Myocyte (in vitro differentiated cells): ENCODE measurements around the gene SLC35F3. TPM values are rescaled to one million over a fixed set of nuclear protein-coding genes. Genes with fewer than 3 reads are reported as not detected.
"Not testable (repeated sequence)": the region's sequence is repeated elsewhere in the genome, so short reads cannot be mapped to it uniquely, and the experiment has no call there.

Source experiments
- DNase-seq: peaks from one replicate; pipeline ENCODE4 v3.0.0-alpha.2; 2012; ENCODE audit warnings: low read depth
- polyA plus RNA-seq: library from polyadenylated mRNA; unstranded; fragments of >200 nt; gene quantifications from one replicate; pipeline ENCODE4 v1.2.1, GENCODE V29; 2012; ENCODE audit warnings: missing spikeins
- total RNA-seq: library from RNA; depleted of rRNA; stranded (reverse); fragments of >200 nt; gene quantifications from 2 replicates; pipeline ENCODE4 v1.2.3, GENCODE V29; 2014

SLC35F3 gene
- not detected in 2 replicates for total RNA-seq
- polyA plus RNA-seq, result not detected

- DNase-seq, result no peak
Measured at GRCh38 chr1:233904633-233905415, at the start of gene SLC35F3. Gene SLC35F3 (plus strand): TSS chr1:233904676.

- DNase-seq, result no peak
Measured at GRCh38 chr1:233859446-233859845, 45.0 kb upstream of the SLC35F3 start.

- DNase-seq, result no peak
Measured at GRCh38 chr1:233863901-233864545, 40.5 kb upstream of the SLC35F3 start.

- no peak for DNase-seq
Measured at GRCh38 chr1:233864578-233864977, 39.9 kb upstream of the SLC35F3 start.

- DNase-seq, result no peak
Measured at GRCh38 chr1:233865216-233865615, 39.3 kb upstream of the SLC35F3 start.

GRCh38 chr1:233865902-233866301 is 38.6 kb upstream of the SLC35F3 start:
- DNase-seq, result no peak

GRCh38 chr1:233867028-233867427 is 37.4 kb upstream of the SLC35F3 start:
- no peak for DNase-seq

- DNase-seq, result no peak
Measured at GRCh38 chr1:233868461-233868860, 36.0 kb upstream of the SLC35F3 start.

GRCh38 chr1:233869680-233870079 is 34.8 kb upstream of the SLC35F3 start:
- DNase-seq, result no peak

GRCh38 chr1:233873666-233874065 is 30.8 kb upstream of the SLC35F3 start:
- DNase-seq, result no peak

- DNase-seq, result peak; percentile 20
Measured at GRCh38 chr1:233879841-233880240, 24.6 kb upstream of the SLC35F3 start.

GRCh38 chr1:233883671-233884070 is 20.8 kb upstream of the SLC35F3 start:
- DNase-seq, result no peak

- no peak for DNase-seq
Measured at GRCh38 chr1:233884461-233885151, 19.9 kb upstream of the SLC35F3 start.

GRCh38 chr1:233885196-233885920 is 19.1 kb upstream of the SLC35F3 start:
- no peak for DNase-seq

- DNase-seq, result not testable (repeated sequence)
Measured at GRCh38 chr1:233891151-233891550, 13.3 kb upstream of the SLC35F3 start.

- no peak for DNase-seq
Measured at GRCh38 chr1:233897325-233898162, 6.9 kb upstream of the SLC35F3 start.

GRCh38 chr1:233901495-233901894 is 3.0 kb upstream of the SLC35F3 start:
- DNase-seq, result no peak

GRCh38 chr1:233905416-233906051 is 1.1 kb downstream of the SLC35F3 start:
- no peak for DNase-seq

GRCh38 chr1:233907151-233907550 is 2.7 kb downstream of the SLC35F3 start:
- DNase-seq, result no peak

- DNase-seq, result no peak
Measured at GRCh38 chr1:233908092-233908491, 3.6 kb downstream of the SLC35F3 start.
